Measurements from ENCODE around the gene TBCEL. TPM values are rescaled to one million over a fixed set of nuclear protein-coding genes. Genes with fewer than 3 reads are reported as not detected.

The TBCEL gene
- total RNA-seq, 1 donor from 2014 or later, result 9.2 TPM

DNA sequence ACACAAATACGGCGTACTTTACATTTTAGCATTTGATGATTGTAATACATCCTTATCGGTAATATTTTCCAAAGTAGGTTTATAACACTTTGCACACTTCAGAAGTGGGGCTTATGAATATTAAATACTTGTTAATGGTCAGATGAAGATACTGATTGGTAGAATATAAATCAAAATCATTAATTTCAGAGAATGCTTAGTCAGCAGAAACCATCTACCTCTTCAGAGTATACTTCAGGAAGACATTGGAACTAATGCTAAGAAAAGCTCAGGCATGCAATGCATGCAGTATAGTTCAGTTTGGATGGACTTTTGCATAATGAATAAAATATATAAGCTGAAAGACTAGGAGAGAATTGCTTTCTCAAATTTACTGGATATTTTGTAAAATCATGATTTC is 57.4 kb downstream of the TBCEL start:
- H3K4me1 Mint-ChIP-seq (ENCODE audit: low read depth), result peaks cover 3% of the 10 kb centered on the region
- no peak overlapping the region for H3K27ac Mint-ChIP-seq
- no peaks in the 10 kb centered on the region for H3K36me3 Mint-ChIP-seq (ENCODE audit: low read depth)
- no peaks in the 10 kb centered on the region for H3K9me3 Mint-ChIP-seq
- H3K4me3 Mint-ChIP-seq (ENCODE audit: low read depth), result no peak overlapping the region
- H3K27me3 Mint-ChIP-seq (ENCODE audit: low read depth), result no peaks in the 10 kb centered on the region
- intact Hi-C loops (cut with micrococcal nuclease), result no loop called here
- no peak for DNase-seq (ENCODE audit: low spot score)

DNA sequence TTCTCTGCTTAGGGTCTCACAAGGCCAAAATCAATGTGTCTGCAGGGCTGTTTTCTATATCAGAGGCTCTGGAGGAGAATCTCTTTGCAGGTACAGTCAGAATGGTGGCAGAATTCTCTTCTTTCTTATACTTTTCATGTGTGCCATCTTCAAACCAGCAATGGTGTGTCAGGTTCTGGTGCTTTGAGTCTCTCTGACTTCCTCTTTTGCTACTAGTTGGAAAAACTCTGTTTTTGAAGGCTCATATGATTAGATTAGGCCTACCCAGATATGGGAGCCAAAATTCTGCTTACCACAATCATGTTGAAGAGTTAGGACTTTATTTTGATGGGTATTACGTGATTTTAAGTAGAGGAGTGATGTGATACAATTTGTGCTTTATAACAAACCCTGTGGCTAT is 58.3 kb downstream of the TBCEL start:
- no peak for DNase-seq (ENCODE audit: low spot score)
- Mint-ChIP-seq H3K4me3 (ENCODE audit: low read depth) (no peak overlapping the region), H3K27me3 (ENCODE audit: low read depth) (no peaks in the 10 kb centered on the region), H3K27ac (no peak overlapping the region), H3K9me3 (no peaks in the 10 kb centered on the region), H3K36me3 (ENCODE audit: low read depth) (no peaks in the 10 kb centered on the region), H3K4me1 (ENCODE audit: low read depth) (peaks cover 3% of the 10 kb centered on the region)
- intact Hi-C loops (cut with micrococcal nuclease), result no loop called here

DNA sequence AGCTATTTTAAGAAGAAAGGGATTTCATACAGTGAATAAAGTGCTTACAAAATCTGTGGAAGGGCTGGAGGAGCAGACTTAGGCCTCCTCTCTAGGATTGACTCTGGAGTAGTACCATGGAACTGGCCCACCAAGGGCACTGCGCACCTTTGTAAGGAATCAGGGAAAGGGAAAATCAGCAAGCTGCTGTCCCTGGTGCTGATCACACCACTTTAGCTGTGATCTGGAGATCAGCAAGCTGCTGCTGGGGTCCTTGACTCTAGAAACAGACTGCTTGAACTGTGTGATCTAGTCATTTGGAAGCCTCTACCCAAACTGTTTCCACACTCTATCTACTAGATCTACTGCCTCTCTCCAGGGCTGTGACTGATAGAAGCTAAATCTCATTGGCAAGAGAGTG is 58.8 kb downstream of the TBCEL start:
- no peaks in the 10 kb centered on the region for H3K9me3 Mint-ChIP-seq
- no peak for DNase-seq (ENCODE audit: low spot score)
- no peak overlapping the region for H3K27ac Mint-ChIP-seq
- no peaks in the 10 kb centered on the region for H3K36me3 Mint-ChIP-seq (ENCODE audit: low read depth)
- no peaks in the 10 kb centered on the region for H3K27me3 Mint-ChIP-seq (ENCODE audit: low read depth)
- H3K4me3 Mint-ChIP-seq (ENCODE audit: low read depth), result no peak overlapping the region
- H3K4me1 Mint-ChIP-seq (ENCODE audit: low read depth), result peaks cover 3% of the 10 kb centered on the region
- intact Hi-C loops (cut with micrococcal nuclease), result no loop called here

DNA sequence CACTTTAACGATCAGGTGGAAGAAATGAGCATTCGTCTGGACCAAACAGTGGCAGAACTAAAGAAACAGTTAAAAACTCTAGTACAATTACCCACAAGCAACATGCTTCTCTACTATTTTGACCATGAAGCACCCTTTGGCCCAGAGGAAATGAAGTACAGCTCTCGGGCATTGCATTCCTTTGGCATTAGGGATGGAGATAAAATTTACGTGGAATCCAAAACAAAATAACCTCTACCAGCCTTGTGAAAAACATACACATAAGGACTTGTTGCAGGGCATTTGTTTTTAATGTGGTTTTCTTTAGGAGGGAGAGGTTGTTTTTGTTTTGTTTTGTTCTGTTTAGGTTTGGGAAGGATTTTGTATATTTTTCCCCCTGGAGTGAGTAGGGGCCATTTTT is 63.0 kb downstream of the TBCEL start:
- no peaks in the 10 kb centered on the region for H3K9me3 Mint-ChIP-seq
- DNase-seq (ENCODE audit: low spot score), result no peak
- no peaks in the 10 kb centered on the region for H3K27me3 Mint-ChIP-seq (ENCODE audit: low read depth)
- no peak overlapping the region for H3K27ac Mint-ChIP-seq
- no peak overlapping the region for H3K4me3 Mint-ChIP-seq (ENCODE audit: low read depth)
- intact Hi-C loops (cut with micrococcal nuclease), result no loop called here
- no peaks in the 10 kb centered on the region for H3K36me3 Mint-ChIP-seq (ENCODE audit: low read depth)
- peaks cover 6% of the 10 kb centered on the region for H3K4me1 Mint-ChIP-seq (ENCODE audit: low read depth)

DNA sequence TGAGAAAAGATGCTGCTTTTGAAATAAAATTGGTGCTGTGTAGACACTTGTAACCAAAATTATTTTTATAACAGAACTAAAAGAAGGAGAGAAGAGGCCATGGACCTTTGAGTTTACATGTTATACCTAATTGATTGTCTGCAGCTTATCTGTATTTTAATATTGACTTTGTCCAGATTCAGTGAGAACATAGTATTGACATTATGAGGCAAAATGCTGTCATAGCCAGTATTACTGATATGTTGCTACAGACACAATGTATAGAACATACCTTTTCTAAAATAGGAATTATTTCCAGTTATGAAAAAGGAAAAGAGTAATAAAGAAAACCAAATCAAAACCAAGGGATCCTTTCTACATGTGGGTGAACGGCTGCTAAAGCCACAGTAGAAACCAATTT is 65.7 kb downstream of the TBCEL start:
- Mint-ChIP-seq H3K9me3 (no peaks in the 10 kb centered on the region), H3K4me1 (ENCODE audit: low read depth) (peaks cover 6% of the 10 kb centered on the region), H3K27me3 (ENCODE audit: low read depth) (no peaks in the 10 kb centered on the region), H3K36me3 (ENCODE audit: low read depth) (no peaks in the 10 kb centered on the region), H3K27ac (no peak overlapping the region), H3K4me3 (ENCODE audit: low read depth) (no peak overlapping the region)
- intact Hi-C loops (cut with micrococcal nuclease), result no loop called here
- DNase-seq (ENCODE audit: low spot score), result no peak

DNA sequence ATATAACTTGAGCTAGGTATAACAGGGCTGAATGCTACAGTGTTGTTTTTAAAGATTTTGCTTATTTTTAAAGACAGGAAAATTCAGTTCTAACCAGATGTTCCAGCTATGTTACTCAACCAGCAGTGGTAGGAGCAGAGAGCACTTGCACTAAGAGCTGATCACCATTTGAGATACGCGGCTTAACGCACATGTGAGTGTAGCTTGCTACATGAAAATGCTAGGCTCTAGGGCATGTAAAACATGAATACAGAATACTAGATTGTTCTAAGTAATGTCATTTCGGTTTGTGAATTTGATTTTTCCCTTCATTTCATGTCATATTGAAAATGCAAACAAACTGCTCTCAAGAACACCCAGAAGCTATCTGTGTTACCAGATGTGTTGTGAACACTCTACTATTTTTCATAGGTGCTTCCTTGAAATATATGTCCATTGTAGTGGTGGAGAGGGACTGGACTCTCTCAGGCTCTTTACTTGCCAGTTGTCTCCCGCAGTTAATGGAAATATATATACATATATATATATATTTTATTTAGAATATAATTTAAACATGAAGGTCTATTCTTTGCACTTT is 66.3 kb downstream of the TBCEL start:
- H3K36me3 Mint-ChIP-seq (ENCODE audit: low read depth), result no peaks in the 10 kb centered on the region
- H3K27me3 Mint-ChIP-seq (ENCODE audit: low read depth), result no peaks in the 10 kb centered on the region
- H3K9me3 Mint-ChIP-seq, result no peaks in the 10 kb centered on the region
- H3K4me1 Mint-ChIP-seq (ENCODE audit: low read depth), result peaks cover 6% of the 10 kb centered on the region
- no peak overlapping the region for H3K4me3 Mint-ChIP-seq (ENCODE audit: low read depth)
- H3K27ac Mint-ChIP-seq, result no peak overlapping the region
- no peak for DNase-seq (ENCODE audit: low spot score)
- intact Hi-C loops (cut with micrococcal nuclease), result no loop called here

DNA sequence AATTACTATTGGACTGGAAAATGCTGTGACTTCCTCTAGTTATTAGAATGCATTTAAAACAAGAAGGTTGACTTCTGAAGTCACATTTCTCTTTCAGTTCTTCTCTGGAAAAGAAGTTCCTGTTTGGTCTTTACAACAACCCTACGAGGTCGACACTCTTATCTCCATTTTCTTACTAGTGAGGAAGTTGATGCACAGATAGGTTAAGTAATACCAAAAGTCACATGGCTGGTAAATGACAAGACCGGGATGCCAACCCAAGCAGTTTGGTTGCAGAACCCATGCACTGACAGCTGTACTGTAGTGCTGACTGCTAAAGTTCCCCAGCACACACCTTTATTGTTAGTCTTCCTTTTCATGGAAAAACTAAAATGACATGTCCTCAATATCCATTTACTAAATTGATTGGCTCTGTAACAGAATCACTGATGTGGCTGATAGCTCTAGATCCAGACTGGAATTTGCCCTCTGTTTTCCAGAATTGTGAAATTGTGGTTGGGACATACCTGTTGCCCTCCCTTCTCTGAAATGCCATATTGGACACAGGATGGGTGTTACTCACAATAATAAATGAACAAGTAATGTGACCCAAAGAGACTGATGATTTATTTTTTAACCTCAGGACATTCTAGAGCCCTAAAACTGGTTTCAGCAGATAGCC is 67.7 kb downstream of the TBCEL start:
- DNase-seq (ENCODE audit: low spot score), result no peak
- no peak overlapping the region for H3K4me3 Mint-ChIP-seq (ENCODE audit: low read depth)
- H3K27me3 Mint-ChIP-seq (ENCODE audit: low read depth), result no peaks in the 10 kb centered on the region
- H3K36me3 Mint-ChIP-seq (ENCODE audit: low read depth), result no peaks in the 10 kb centered on the region
- H3K9me3 Mint-ChIP-seq, result no peaks in the 10 kb centered on the region
- no peak overlapping the region for H3K27ac Mint-ChIP-seq
- peaks cover 6% of the 10 kb centered on the region for H3K4me1 Mint-ChIP-seq (ENCODE audit: low read depth)
- intact Hi-C loops (cut with micrococcal nuclease), result no loop called here

DNA sequence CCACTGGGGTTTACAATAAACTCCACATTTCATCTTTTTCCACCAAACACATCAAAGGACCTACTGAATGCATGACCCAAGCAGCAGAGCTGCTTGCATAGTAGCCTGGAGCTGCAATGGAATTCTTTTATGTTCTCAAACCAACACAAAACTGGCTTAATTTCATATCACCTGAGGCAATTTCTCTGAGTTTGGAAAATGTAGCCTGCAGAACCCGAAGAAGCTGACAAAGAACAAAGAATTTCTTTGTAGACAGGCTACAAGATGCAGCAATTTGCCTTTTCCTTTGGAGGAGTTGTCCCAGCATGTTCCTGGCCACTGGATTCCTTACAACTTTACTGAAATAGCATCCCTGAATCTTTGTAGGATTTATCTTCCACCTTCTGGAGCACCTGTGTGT is 71.7 kb downstream of the TBCEL start:
- no peak overlapping the region for H3K27ac Mint-ChIP-seq
- DNase-seq (ENCODE audit: low spot score), result no peak
- no peaks in the 10 kb centered on the region for H3K9me3 Mint-ChIP-seq
- intact Hi-C loops (cut with micrococcal nuclease), result no loop called here
- H3K4me1 Mint-ChIP-seq (ENCODE audit: low read depth), result peaks cover 6% of the 10 kb centered on the region
- H3K4me3 Mint-ChIP-seq (ENCODE audit: low read depth), result no peak overlapping the region
- no peaks in the 10 kb centered on the region for H3K27me3 Mint-ChIP-seq (ENCODE audit: low read depth)
- H3K36me3 Mint-ChIP-seq (ENCODE audit: low read depth), result no peaks in the 10 kb centered on the region

DNA sequence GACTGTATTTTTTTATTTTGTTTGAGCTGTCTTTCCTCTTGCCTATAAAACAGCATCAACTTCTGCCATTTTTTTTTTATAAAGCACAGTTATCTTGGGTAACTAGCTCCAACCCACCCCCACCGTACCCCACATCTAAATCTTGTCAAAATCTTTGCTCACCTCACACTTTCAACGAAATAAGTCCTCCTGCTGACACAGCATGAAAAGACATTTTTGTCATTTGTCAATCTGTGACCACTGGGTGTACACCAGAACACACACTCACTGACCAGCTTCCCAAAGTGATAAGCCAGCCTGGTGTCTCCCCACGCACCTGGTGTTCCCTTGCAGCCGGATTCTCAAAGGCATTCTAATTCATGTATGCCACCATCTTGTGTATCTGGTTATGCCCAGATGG is 75.5 kb downstream of the TBCEL start:
- H3K36me3 Mint-ChIP-seq (ENCODE audit: low read depth), result no peaks in the 10 kb centered on the region
- H3K9me3 Mint-ChIP-seq, result no peaks in the 10 kb centered on the region
- H3K4me3 Mint-ChIP-seq (ENCODE audit: low read depth), result no peak overlapping the region
- peaks cover 3% of the 10 kb centered on the region for H3K27me3 Mint-ChIP-seq (ENCODE audit: low read depth)
- no peak for DNase-seq (ENCODE audit: low spot score)
- H3K27ac Mint-ChIP-seq, result no peak overlapping the region
- intact Hi-C loops (cut with micrococcal nuclease), result no loop called here
- H3K4me1 Mint-ChIP-seq (ENCODE audit: low read depth), result no peaks in the 10 kb centered on the region

DNA sequence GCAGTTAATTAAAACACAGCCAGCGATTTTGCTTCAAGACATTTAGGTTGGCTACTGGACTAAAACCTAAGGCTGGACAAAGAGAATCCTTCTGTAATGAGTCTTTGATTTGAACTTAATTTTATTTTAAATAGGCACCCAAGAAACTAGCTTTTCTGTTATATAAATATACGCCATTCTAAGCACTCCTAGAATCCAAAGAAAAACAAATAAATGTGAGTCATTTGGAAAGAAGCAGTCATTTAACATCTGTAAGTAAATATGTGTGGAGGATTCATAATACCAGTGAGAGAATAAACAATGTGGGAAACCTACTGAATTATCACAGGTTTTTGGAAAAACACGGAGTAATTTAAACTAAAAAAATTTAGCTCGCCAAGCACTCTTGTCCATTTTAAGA is 76.0 kb downstream of the TBCEL start:
- no peaks in the 10 kb centered on the region for H3K9me3 Mint-ChIP-seq
- H3K27me3 Mint-ChIP-seq (ENCODE audit: low read depth), result peaks cover 3% of the 10 kb centered on the region

DNA sequence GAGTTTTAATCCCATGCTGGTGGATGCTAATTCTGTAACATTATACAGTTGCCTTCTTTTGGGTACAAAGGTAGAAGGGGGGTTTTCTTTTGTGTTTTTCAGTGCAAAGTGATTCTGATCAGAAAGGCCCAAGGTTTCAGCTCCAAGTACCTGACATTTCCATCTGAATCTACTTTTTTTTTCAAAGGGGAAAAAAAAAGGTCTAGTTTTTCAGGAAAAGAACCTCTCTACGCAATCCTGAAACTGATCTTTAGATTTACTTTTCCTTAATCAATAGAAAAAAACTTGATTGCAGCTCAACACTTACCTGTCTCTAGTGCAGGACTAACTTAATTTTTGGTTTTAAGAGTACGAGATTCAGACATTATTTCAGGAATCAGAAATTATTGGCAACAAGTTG is 77.0 kb downstream of the TBCEL start, which contains the start of gene TECTA:
TECTA (plus strand) TSS at position 301 of the 400 bp plus-strand sequence. CDS start 1,423 bp downstream, outside the sequence.
- DNase-seq (ENCODE audit: low spot score), result no peak
- Mint-ChIP-seq H3K36me3 (ENCODE audit: low read depth) (no peaks in the 10 kb centered on the region), H3K4me3 (ENCODE audit: low read depth) (no peak within 1 kb of the TSS), H3K27me3 (ENCODE audit: low read depth) (peaks cover 3% of the 10 kb centered on the region), H3K27ac (no peak within 1 kb of the TSS), H3K4me1 (ENCODE audit: low read depth) (no peaks in the 10 kb centered on the region), H3K9me3 (no peaks in the 10 kb centered on the region)
- intact Hi-C loops (cut with micrococcal nuclease), result no loop called here

More for the DNA sequence above, 76.0 kb downstream of the TBCEL start:
- Mint-ChIP-seq H3K4me1 (ENCODE audit: low read depth) (no peaks in the 10 kb centered on the region), H3K4me3 (ENCODE audit: low read depth) (no peak overlapping the region), H3K36me3 (ENCODE audit: low read depth) (no peaks in the 10 kb centered on the region), H3K27ac (no peak overlapping the region)
- DNase-seq (ENCODE audit: low spot score), result no peak
- intact Hi-C loops (cut with micrococcal nuclease), result no loop called here

DNA sequence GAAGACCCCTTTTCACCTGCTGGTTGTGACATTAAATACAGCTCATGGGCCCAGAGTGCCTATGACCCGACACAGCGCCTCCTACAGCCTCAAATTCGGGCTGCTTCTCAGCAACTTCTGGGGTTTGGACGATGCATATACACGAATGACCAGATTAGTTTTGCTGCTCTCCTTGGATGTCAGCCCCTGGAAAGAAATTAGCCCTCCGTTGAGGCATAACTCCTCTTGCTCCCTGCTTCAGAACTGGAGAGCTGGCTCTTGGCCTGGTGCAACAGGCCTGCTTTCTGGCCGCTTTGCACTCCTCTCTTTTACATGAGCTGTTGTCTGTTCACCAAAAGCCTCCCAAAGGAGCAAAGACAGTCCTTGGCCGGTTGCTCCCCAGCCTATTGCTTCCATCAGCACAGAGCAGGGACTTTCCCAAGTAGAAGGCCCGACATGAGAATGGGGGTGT is 80.4 kb downstream of the TBCEL start:
- H3K36me3 Mint-ChIP-seq (ENCODE audit: low read depth), result no peaks in the 10 kb centered on the region
- no peaks in the 10 kb centered on the region for H3K4me1 Mint-ChIP-seq (ENCODE audit: low read depth)
- DNase-seq (ENCODE audit: low spot score), result no peak
- intact Hi-C loops (cut with micrococcal nuclease), result no loop called here
- no peak overlapping the region for H3K4me3 Mint-ChIP-seq (ENCODE audit: low read depth)
- peaks cover 3% of the 10 kb centered on the region for H3K27me3 Mint-ChIP-seq (ENCODE audit: low read depth)
- no peaks in the 10 kb centered on the region for H3K9me3 Mint-ChIP-seq
- no peak overlapping the region for H3K27ac Mint-ChIP-seq

DNA sequence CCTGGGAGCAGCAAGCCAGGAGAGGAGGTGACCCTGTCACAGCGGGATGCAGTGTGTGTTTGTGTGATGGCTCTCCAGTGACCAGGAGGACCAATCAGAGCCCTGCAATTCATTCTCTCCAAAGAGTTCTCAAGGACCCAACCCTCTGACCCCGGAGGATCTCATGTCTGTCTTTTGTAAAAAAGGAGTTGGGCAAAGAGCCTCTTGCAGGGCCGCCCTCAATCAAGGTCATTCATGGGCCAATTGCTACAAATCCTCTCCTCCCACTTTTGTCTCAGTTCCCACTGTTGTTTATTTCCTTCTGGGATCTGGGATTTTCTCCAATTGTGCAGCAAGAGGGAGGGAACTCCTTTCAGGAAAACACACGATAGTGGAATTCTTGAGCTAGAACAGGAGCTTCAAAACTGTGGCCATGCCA is 81.2 kb downstream of the TBCEL start:
- H3K4me3 Mint-ChIP-seq (ENCODE audit: low read depth), result no peak overlapping the region
- H3K4me1 Mint-ChIP-seq (ENCODE audit: low read depth), result no peaks in the 10 kb centered on the region

More for the DNA sequence above, 81.2 kb downstream of the TBCEL start:
- intact Hi-C loops (cut with micrococcal nuclease), result no loop called here
- no peaks in the 10 kb centered on the region for H3K36me3 Mint-ChIP-seq (ENCODE audit: low read depth)
- DNase-seq (ENCODE audit: low spot score), result no peak
- H3K27ac Mint-ChIP-seq, result no peak overlapping the region
- no peaks in the 10 kb centered on the region for H3K9me3 Mint-ChIP-seq
- peaks cover 5% of the 10 kb centered on the region for H3K27me3 Mint-ChIP-seq (ENCODE audit: low read depth)

All from activated T-helper 2 cell treated with anti-CD3 and anti-CD28 coated beads, Interferon-gamma antibody, Interleukin-2, Interleukin-4, amounts not matched to agents 10 μg/mL and 5 μg/mL and 100 μg/mL, durations not matched to agents 14 hours and 24 hours and 36 hours (primary cell).